Measurements from ENCODE around the gene SAT2.
A peak's percentile ranks its signal among the peaks of the same experiment; 100 is the strongest.

SAT2 gene

DNA sequence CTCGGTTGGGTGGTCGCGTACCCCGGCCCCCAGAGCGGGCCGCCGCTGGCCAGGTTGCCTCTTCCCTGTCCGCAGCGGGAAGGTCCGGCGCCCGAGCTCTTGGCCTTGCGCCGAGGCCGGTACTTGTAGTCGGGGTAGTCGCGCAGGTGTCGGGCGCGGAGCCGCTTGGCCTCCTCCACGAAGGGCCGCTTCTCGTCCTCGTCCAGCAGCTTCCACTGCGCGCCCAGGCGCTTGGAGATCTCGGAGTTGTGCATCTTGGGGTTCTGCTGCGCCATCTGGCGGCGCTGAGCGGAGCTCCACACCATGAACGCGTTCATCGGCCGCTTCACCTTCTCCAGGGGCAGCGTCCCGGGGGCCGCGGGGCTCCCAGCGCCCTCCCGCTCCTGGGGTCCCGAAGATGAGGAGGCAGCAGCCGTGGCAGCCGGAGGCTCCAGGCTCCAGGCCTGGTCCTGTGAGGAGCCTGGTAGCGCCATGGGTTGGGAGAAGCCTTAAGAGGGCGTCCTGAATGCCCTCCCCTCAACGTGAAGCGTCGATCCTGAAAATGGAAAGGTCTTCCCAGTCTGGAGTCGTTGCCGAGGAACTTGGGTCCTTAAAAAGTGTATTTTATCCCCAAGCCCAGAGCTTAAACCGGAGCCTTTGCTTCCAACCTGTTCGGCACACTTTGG is 38.3 kb downstream of the SAT2 start:
- Histone ChIP-seq H3K4me3 (ENCODE audit: low read depth in 1 of 2, low read length in 2 of 2) (peak overlapping the region; percentile 27 to 87), H3K9me3 (ENCODE audit: low read length) (no peaks in the 10 kb centered on the region), H3K36me3 (ENCODE audit: insufficient read depth, low read length) (peaks cover 44% of the 10 kb centered on the region), H3K9ac (ENCODE audit: low read length) (peak overlapping the region; percentile 78), H3K27me3 (ENCODE audit: control insufficient read depth in 1 of 2, insufficient read depth in 2 of 2, low read length in 2 of 2) (no peaks in the 10 kb centered on the region), H3K27ac (ENCODE audit: low read depth, low read length) (peak overlapping the region; percentile 59), H3K4me1 (ENCODE audit: insufficient read depth, low read length) (peaks cover 20% of the 10 kb centered on the region)

DNA sequence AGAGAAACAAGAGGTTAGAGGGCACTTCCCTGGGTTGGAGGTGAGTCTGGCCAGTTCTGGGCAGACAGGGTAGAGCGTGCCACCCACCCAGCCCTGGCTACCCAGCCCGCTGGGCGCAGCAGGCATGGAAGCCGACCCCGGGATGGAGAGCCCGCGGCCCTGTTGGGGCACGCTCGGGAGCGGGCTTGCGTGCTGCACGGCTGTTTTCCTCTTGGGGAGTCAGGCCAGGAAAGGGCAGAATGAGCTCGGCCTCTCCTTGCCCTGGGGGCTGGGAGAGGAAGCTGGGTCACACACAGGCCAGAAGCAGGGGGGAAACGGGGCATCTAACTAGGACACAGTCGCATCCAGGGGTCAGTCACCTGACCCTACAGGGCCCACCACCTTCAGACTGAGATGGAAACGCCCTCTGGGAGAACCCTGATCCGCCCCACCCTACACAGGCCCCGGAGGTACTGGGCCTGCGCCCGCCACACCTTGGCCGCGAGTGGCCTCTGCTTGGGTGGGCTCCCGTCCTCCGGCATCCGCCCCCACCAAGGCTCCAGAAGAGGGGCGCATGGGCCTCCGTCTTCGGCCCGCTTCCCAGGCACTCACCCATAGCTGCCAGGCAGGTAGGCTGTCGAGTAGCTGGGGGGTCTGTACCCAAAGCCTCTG is 38.9 kb downstream of the SAT2 start:
- Histone ChIP-seq H3K9me3 (ENCODE audit: low read length) (no peaks in the 10 kb centered on the region), H3K4me3 (ENCODE audit: low read depth in 1 of 2, low read length in 2 of 2) (peak overlapping the region; percentile 27 to 87), H3K27me3 (ENCODE audit: control insufficient read depth in 1 of 2, insufficient read depth in 2 of 2, low read length in 2 of 2) (no peaks in the 10 kb centered on the region), H3K4me1 (ENCODE audit: insufficient read depth, low read length) (peaks cover 22% of the 10 kb centered on the region), H3K27ac (ENCODE audit: low read depth, low read length) (peak overlapping the region; percentile 59), H3K9ac (ENCODE audit: low read length) (peak overlapping the region; percentile 78), H3K36me3 (ENCODE audit: insufficient read depth, low read length) (peaks cover 37% of the 10 kb centered on the region)

DNA sequence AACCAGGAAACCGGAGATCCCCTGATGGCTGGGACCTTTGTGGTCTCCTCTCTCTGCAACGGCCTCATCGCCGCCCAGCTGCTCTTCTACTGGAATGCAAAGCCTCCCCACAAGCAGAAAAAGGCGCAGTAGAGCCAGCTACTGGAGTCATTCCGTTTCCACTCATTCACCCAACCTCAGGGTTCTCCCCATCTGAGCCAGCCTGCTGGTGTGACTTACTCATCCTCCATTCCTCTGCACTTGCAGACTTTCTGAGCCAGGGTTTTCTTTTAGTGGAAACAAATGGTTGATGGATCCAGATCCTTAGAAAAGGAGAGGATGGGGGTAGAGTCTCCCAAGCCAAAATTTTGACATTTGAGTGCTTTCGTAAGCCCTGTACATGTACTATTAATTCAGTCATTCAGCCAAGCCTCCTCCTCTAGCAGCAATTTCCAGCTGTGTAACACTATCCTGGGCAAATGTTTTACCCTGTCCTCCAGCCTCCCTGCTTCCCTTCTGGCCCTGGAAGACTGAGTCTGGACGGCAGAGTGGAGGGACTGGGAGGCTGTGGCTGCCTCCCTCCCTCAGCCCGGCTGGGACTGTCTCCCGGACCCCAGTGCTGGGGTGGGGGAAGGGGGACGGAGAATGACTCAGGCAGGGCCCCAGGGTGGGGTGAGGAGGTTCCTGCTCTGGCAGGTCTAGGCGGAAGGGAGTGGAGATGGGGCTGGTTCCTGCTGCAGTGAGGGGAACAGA is 40.0 kb downstream of the SAT2 start:
- Histone ChIP-seq H3K9ac (ENCODE audit: low read length) (no peak overlapping the region), H3K4me1 (ENCODE audit: insufficient read depth, low read length) (peaks cover 30% of the 10 kb centered on the region), H3K4me3 (ENCODE audit: low read depth in 1 of 2, low read length in 2 of 2) (no peak overlapping the region), H3K9me3 (ENCODE audit: low read length) (no peaks in the 10 kb centered on the region), H3K27ac (ENCODE audit: low read depth, low read length) (no peak overlapping the region), H3K27me3 (ENCODE audit: control insufficient read depth in 1 of 2, insufficient read depth in 2 of 2, low read length in 2 of 2) (no peaks in the 10 kb centered on the region), H3K36me3 (ENCODE audit: insufficient read depth, low read length) (peaks cover 27% of the 10 kb centered on the region)

DNA sequence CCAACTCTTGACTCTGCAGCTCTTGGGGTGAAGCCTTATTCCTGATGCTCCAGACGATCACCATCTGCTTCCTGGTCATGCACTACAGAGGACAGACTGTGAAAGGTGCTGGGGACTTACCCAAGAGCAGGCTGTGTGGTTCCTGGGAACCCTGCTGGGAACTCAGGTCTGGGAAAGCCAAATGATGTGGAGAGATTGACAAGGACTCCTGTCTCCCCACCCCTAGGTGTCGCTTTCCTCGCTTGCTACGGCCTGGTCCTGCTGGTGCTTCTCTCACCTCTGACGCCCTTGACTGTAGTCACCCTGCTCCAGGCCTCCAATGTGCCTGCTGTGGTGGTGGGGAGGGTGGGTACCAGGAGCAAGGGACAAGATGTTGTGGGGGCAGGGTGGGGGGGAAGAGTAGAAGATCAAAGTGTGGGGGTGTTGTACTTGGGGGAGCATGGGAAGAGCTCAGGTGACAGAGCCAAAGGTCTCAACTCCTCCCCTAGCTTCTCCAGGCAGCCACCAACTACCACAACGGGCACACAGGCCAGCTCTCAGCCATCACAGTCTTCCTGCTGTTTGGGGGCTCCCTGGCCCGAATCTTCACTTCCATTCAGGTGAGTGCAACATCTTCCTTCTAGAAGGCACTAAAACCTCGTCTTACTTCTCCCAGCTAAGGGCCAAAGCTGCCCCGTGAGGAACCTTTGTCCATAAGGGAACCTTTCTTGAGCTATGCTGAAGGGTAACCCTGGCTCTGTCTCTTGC is 40.8 kb downstream of the SAT2 start:
- H3K4me3 ChIP-seq (ENCODE audit: low read depth in 1 of 2, low read length in 2 of 2) = no peak overlapping the region
- H3K4me1 ChIP-seq (ENCODE audit: insufficient read depth, low read length) = peaks cover 37% of the 10 kb centered on the region
- no peaks in the 10 kb centered on the region for H3K27me3 ChIP-seq (ENCODE audit: control insufficient read depth in 1 of 2, insufficient read depth in 2 of 2, low read length in 2 of 2)
- no peak overlapping the region for H3K9ac ChIP-seq (ENCODE audit: low read length)
- H3K9me3 ChIP-seq (ENCODE audit: low read length) = no peaks in the 10 kb centered on the region
- peaks cover 19% of the 10 kb centered on the region for H3K36me3 ChIP-seq (ENCODE audit: insufficient read depth, low read length)
- no peak overlapping the region for H3K27ac ChIP-seq (ENCODE audit: low read depth, low read length)

DNA sequence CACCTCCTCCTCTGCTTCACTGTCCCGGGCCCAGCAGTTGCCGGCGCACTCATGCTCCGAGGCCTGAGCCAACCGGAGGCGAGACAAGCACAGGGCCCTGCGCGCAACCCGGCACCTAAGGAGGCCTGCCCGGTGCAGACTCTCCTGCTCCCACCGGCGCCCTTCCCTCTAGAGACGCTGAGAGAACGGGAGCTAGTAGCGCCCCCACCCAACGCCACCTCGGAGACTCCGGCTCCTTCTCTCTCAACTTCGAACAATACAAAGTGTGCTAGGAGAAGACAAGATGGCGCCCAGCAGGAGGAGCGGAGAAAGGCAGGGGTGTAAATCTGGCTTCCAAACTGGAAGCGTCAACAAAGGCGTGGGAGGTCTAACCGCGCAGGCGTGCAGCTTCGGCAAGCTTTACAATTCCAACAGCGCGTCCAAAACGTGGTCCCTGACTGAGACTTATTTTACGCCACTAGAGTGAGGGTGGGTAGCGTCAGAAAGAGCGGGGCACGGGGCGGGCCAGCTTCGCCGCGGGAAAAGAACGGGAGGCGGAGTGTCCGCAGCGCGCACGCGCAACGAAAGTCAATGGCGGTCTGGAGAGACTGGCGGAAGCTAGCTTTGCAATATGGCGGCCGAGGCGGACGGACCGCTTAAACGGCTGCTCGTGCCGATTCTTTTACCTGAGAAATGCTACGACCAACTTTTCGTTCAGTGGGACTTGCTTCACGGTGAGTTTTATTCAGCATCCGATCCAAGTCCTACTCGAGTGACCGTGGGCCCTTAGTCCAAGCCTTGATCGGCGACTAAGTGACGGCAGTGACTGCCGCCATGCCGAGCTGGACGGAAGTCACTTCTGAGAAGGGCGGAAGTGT is 44.1 kb downstream of the SAT2 start, which contains the start of gene MPDU1:
Gene MPDU1 (plus strand): TSS at position 600 of the 857 bp plus-strand sequence. CDS start 11 bp downstream, at position 611.
- Histone ChIP-seq H3K36me3 (ENCODE audit: insufficient read depth, low read length) (peaks cover 27% of the 10 kb centered on the region), H3K9ac (ENCODE audit: low read length) (peak within 1 kb of the TSS; percentile 51), H3K4me1 (ENCODE audit: insufficient read depth, low read length) (peaks cover 47% of the 10 kb centered on the region)

DNA sequence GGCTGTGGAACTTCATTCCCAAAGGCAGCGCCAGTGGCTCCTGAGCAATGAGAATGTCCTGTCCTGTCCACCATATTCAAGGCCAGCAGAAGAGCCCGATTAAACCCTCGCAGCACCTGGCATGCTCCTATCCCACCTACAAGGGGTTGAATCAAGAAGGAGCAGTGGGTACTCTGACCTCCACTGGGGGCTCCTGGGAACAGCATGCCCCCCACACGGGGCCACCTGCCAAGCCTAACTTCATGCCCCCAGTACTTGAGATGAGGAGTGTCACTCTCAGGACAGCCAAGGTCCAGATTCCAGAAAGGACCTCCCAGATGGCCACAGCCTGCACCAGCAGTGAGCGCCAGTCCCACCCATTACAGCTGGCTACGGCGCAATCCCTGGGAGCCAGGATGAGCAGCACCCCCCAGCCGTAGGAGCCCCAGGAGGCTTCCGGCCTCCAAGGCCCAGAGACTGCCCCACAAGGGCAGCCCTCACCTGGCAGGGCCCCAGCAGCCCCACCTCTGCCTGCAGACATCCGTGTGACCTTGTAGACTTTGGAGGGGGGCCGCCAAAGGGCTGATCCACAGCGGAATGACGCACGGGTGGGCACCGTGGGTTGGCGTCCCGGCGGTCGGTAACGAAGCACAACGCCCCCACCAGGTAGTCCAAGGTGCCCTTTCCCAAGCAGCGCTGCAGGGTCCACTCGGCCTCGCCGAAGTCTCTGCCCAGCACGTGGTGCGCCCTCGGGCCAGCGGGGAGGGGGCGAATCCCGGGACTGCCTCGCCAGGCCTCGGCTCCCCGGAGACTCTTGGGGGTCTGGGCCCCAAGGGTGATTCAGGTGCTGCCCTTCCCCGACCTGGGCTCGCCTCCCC is 45.0 kb downstream of the SAT2 start:
- H3K9me3 ChIP-seq (ENCODE audit: low read length) = no peaks in the 10 kb centered on the region
- H3K27me3 ChIP-seq (ENCODE audit: control insufficient read depth in 1 of 2, insufficient read depth in 2 of 2, low read length in 2 of 2) = no peaks in the 10 kb centered on the region
- peaks cover 29% of the 10 kb centered on the region for H3K36me3 ChIP-seq (ENCODE audit: insufficient read depth, low read length)
- no peak overlapping the region for H3K9ac ChIP-seq (ENCODE audit: low read length)
- peak overlapping the region; percentile 27 to 80 for H3K4me3 ChIP-seq (ENCODE audit: low read depth in 1 of 2, low read length in 2 of 2)
- H3K27ac ChIP-seq (ENCODE audit: low read depth, low read length) = peak overlapping the region; percentile 96
- H3K4me1 ChIP-seq (ENCODE audit: insufficient read depth, low read length) = peaks cover 38% of the 10 kb centered on the region

More for the DNA sequence above, 44.1 kb downstream of the SAT2 start, which contains the start of gene MPDU1:
- no peaks in the 10 kb centered on the region for H3K27me3 ChIP-seq (ENCODE audit: control insufficient read depth in 1 of 2, insufficient read depth in 2 of 2, low read length in 2 of 2)
- H3K27ac ChIP-seq (ENCODE audit: low read depth, low read length) = peak within 1 kb of the TSS; percentile 96
- peak within 1 kb of the TSS; percentile 64 to 80 for H3K4me3 ChIP-seq (ENCODE audit: low read depth in 1 of 2, low read length in 2 of 2)
- no peaks in the 10 kb centered on the region for H3K9me3 ChIP-seq (ENCODE audit: low read length)

DNA sequence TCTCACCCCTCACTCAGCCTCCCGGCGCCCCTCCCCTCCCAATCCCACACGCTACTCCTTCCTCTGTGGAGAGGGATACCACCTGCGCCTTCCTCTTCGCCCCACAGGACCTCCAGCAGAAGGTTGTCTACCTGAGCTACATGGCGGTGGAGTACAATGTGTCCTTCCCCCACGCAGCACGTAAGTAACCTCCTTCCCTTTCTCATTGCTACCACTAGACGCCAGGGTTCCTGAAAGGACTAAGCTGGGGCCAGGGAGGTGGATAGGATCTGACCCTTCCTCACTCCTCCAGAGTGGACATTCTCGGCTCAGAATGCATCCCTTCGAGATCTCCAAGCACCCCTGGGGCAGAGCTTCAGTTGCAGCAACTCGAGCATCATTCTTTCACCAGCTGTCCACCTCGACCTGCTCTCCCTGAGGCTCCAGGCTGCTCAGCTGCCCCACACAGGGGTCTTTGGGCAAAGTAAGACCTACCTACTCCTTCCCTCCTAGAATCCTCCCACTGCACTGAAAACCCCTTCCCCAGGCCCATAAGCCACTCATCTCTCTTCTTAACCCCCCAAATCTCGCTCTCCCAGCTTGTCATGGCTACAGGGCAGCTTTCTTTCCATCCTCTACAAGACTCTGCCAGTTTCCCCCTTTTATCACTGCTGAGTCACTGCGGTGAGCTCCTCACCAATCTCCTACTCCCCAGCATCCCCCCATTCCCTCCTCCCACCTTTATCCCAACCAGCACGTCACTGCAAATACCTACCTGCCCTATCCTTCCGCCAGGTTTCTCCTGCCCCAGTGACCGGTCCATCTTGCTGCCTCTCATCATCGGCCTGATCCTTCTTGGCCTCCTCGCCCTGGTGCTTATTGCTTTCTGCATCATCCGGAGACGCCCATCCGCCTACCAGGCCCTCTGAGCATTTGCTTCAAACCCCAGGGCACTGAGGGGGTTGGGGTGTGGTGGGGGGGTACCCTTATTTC is 46.7 kb downstream of the SAT2 start:
- Histone ChIP-seq H3K36me3 (ENCODE audit: insufficient read depth, low read length) (peaks cover 46% of the 10 kb centered on the region), H3K9ac (ENCODE audit: low read length) (no peak overlapping the region), H3K27ac (ENCODE audit: low read depth, low read length) (peak overlapping the region; percentile 73), H3K4me3 (ENCODE audit: low read depth in 1 of 2, low read length in 2 of 2) (peak overlapping the region in 1 of 2 donors; percentile 41), H3K9me3 (ENCODE audit: low read length) (no peaks in the 10 kb centered on the region), H3K27me3 (ENCODE audit: control insufficient read depth in 1 of 2, insufficient read depth in 2 of 2, low read length in 2 of 2) (no peaks in the 10 kb centered on the region), H3K4me1 (ENCODE audit: insufficient read depth, low read length) (peaks cover 38% of the 10 kb centered on the region)

DNA sequence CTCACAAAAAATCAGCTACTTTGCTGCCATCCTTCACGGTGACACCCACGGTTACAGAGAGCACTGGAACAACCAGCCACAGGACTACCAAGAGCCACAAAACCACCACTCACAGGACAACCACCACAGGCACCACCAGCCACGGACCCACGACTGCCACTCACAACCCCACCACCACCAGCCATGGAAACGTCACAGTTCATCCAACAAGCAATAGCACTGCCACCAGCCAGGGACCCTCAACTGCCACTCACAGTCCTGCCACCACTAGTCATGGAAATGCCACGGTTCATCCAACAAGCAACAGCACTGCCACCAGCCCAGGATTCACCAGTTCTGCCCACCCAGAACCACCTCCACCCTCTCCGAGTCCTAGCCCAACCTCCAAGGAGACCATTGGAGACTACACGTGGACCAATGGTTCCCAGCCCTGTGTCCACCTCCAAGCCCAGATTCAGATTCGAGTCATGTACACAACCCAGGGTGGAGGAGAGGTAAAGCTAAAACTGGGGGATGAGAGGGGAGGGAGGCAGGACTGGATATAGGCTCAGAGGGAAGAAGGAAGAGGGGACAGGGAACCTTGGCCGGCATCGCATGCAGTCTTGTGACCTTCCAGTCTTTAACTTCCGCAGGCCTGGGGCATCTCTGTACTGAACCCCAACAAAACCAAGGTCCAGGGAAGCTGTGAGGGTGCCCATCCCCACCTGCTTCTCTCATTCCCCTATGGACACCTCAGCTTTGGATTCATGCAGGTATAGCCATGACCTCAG is 47.6 kb downstream of the SAT2 start:
- H3K36me3 ChIP-seq (ENCODE audit: insufficient read depth, low read length) = peaks cover 55% of the 10 kb centered on the region

More for the DNA sequence above, 47.6 kb downstream of the SAT2 start:
- no peak overlapping the region for H3K9ac ChIP-seq (ENCODE audit: low read length)
- no peaks in the 10 kb centered on the region for H3K9me3 ChIP-seq (ENCODE audit: low read length)
- peaks cover 47% of the 10 kb centered on the region for H3K4me1 ChIP-seq (ENCODE audit: insufficient read depth, low read length)
- H3K4me3 ChIP-seq (ENCODE audit: low read depth in 1 of 2, low read length in 2 of 2) = peak overlapping the region; percentile 21 to 41
- peak overlapping the region; percentile 73 for H3K27ac ChIP-seq (ENCODE audit: low read depth, low read length)
- H3K27me3 ChIP-seq (ENCODE audit: control insufficient read depth in 1 of 2, insufficient read depth in 2 of 2, low read length in 2 of 2) = no peaks in the 10 kb centered on the region

All from muscle layer of colon (tissue), 2 donors.